HG02623 (cell line): ENCODE measurements around the gene PTK6.
"Not testable (repeated sequence)": the region's sequence is repeated elsewhere in the genome, so short reads cannot be mapped to it uniquely, and the experiment has no call there.

Source experiments
- ATAC-seq: cut with Tn5 transposase; IDR thresholded peaks from one replicate; pipeline ENCODE4 v1.9.1; 2021; ENCODE audit warnings: moderate library complexity; ENCODE audit not compliant: unreplicated experiment

Gene PTK6

GRCh38 chr20:63536997-63537524, at the start of gene PTK6:
Gene PTK6, minus strand, starts transcription at chr20:63537376. Its CDS starts 62 bp downstream, at chr20:63537314.
- no peak for ATAC-seq

- ATAC-seq = no peak
These were observed 49.6 kb upstream of the PTK6 start for GRCh38 chr20:63586797-63587196.

DNA sequence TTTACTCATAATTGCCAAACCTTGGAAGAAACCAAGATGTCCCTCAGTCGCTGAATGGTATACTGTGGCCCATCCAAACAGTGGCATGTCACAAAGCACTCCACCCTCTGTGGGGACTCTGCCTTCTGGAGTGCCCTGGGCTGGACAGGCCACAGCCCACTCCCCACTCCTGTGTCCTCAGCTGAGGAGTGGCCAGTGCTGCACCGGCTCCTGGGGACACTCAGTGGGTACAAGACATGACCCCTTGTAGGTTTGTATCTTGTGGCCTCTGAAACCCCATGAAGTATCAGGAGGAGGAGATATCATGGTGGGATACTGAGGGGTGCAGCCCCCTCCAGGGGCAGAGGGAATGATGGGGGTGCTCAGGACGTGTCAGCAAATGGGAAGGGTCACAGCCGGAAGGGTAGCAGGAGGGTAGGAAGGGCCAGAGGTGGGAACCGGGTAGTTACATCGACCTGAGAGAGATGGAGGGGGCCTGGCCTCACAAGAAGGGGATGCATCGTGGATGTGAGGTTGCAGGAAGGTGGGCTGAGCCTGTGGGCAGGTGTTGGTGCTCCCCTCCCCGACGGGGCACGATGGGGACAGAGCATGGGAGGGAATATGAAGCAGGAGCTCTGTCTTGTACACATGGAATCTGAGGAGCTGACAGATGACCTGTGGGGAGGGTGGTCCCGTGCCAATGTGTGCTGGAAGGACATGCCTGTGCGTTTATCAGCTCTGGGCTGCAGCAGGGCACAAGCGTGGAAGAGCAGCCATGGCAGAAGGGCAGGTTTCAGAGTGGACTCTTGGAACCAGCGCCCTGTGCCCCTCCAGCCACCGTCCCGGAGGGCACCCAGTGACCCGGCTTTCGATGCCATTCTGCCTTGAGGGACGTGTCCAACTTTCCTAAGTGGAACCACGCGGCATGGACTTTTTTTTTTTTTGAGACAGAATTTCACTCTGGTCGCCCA, 48.7 kb upstream of the PTK6 start:
- no peak for ATAC-seq

DNA sequence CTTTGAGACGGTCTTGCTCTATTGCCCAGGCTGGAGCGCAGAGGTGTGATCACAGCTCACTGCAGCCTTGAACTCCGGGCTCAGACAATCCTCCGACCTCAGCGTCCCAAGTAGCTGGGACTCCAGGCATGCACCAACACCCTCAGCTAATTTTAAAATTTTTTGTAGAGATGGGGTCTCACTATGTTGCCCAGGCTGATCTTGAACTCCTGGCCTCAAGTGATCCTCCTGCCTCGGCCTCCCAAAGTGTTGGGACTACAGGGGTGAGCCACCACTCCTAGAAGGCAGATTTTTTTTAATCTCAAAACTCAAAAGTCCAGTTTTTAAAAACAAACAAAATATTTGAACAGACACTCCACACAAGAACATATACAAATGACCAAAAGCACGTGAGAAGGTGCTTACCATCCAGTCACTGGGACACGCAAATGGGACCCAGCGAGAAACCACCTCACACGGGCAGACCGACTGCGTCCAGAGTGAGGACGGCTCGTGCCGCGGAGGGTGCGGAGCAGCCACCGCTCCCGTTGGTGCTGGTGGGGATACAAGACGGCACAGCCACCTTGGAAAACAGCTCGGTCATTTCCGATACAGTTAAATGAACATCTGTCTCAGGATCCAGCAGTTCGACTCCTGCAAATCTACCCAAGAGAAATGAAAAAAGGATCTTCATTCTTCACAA, 45.3 kb upstream of the PTK6 start:
- ATAC-seq = no peak

DNA sequence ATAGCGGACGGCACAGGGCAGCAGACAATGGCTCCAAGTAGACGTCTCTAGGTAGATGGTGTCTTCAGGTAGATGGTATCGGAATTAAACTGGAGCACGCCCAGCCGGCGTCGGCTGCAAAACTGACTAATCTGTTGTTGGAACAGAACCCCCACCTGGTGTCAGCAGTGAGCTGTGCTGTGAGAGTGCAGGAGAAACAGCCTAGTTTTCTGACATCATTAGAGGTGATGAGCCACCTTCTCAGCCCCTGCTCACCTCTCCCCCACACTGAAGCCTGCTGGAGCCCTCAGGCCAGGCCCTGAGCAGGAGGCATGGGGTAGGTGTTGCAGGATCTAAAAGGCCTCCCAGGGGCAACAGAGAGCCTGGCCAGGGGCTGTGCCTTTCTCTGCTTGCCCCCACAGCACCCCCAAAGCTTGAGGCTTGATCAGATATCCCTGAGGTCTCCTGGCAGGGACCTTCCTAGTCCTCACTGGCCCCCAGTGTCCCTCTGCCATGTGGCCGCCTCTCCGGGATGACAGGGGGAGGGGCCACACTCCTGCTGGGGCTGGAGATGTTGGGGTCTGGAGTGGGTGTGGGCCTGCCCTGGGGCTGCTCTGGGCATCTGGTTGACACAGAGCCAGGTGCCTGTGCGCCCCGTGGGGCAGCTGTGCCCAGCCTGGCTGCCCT, 43.8 kb upstream of the PTK6 start:
- ATAC-seq = no peak

DNA sequence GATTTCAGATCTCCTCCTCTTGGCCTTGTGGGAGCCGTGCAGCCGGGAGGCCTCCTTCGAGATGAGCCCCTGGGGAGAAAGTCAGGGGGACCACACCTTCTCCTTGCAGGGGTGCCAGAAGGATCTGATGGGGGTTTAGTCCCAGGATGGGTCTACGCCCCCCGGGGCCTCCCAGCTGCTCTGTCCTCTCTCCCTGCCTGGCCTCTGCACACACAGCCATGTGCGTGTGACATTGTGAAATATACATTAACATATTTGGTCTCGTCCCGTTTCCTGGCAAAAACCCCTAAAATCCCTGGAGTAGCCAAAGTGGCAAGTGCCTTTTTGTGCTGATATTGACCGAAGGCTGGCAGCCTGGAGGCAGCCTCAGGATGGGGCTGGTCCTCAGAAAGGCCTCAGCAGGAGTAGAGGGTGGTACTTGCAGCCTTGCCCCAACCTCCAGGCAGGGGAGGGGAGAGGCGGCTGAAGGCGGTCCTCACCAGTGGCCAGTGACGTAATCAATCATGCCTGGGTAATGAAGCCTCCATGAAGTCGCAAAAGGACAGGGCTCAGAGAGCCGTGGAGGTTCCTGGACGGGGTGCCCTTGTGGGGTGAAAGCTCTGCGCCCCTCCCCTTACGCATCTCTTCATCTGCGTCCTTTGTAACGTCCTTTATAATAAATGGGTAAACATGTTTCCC, 42.0 kb upstream of the PTK6 start:
- no peak for ATAC-seq

- ATAC-seq = no peak
These were observed 41.2 kb upstream of the PTK6 start for GRCh38 chr20:63578224-63579016.

DNA sequence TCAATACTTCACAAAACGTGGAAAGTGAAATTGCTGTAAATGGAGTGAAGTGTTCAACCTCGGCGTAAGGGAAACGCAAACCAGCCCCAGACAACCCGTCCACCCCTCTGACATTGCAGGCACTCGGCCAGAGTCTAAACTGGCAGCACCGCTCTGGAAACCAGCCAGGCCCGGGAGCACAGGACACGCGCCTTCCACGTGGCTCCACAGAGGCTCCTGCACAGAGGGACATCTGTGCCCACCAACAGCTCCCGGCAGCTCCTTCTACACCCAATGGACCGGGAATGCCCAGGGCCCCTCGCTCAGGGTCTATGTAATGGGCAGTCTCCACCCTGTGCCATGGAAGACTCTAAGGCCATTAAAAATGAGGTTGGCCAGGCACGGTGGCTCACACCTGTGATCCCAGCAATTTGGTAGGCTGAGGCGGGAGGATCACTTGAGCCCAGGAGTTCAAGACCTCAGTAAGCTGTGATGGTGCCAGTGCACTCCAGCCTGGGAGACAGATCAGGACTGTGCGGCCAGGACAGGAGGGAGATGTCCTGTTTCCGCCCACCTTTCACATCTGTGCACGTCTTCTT, 40.2 kb upstream of the PTK6 start:
- no peak for ATAC-seq

GRCh38 chr20:63576311-63576710, 39.1 kb upstream of the PTK6 start:
- ATAC-seq = no peak

GRCh38 chr20:63574829-63575743, 37.9 kb upstream of the PTK6 start:
- ATAC-seq = no peak

GRCh38 chr20:63574156-63574828, 37.1 kb upstream of the PTK6 start, which contains the start of gene HELZ2:
Gene HELZ2, minus strand, starts transcription at chr20:63574239. Its CDS starts 1,854 bp downstream, at chr20:63572385.
- no peak for ATAC-seq

DNA sequence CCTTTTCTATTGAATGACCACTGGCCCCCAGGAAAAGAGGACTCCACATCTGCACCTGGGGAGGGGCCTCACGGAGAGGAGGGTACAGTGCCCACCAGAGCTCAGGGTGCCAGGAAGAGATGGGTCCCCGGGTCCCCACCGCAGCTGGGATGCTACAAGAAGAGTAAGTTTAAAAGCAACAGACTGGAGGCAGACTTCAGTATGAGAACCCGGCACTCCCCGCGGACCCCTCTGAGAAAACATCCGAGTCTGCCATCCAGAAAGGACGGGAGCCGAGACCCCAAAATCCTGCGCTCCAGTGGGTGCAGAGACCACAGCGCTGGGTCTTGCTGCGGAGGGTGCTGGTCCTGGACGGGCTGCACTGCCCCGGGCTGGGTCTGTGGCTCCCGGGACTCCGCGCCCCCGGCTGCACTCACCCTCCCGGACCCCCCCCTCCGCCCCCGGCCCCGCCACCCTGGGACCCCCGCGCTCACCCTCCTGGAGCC, 36.5 kb upstream of the PTK6 start:
- ATAC-seq = no peak

DNA sequence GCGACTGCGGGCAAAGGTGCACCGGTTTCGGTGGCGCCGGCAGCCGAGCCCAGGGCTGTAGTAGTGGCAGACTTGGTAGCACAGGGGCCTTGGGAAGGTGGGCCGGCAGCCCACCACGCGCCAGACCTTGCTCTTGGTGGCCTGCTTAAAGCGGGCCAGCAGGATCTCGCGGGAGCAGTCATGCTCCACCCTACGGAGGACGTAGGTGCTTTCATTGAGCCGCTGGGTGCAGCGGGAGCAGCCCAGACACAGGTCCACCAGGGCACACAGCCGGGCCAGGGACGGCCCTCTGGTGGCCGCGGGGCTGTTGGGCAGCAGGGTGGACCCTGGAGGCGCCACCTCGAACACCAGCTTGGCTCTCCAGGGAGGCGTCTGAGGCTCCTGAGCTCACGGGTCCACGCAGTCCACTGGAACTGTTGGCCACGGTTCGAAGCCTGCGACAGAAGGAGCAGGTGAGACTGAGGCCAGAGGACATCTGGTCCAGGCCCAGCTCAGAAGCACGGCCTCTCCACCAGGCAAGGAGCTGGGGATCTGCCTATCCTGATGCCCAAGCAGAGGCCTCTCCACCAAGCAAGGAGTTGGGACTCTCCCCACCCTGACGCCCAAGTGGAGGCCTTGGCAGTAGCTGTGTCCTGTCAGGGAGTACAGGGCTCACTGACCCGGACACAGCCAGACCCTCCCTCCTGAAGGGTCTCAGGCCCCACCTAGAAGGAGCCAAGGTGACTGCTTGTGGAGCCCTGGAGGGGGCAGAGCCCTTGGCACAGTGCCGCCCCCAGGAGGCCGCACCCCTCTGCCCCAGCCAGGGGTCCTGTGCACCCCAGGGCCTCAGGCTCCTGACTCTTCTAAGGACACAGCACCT, 35.8 kb upstream of the PTK6 start:
- ATAC-seq = no peak

- ATAC-seq = no peak
These were observed 35.1 kb upstream of the PTK6 start for GRCh38 chr20:63572071-63572787.

DNA sequence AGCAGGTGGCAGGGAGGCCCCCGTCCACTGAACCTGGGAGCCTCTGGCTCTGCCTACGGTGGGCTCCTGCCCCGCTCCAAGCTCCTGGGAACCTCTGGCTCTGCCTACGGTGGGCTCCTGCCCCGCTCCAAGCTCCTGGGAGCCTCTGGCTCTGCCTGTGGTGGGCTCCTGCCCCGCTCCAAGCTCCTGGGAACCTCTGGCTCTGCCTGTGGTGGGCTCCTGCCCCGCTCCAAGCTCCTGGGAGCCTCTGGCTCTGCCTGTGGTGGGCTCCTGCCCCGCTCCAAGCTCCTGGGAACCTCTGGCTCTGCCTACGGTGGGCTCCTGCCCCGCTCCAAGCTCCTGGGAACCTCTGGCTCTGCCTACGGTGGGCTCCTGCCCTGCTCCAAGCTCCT, 33.9 kb upstream of the PTK6 start:
- ATAC-seq = not testable (repeated sequence)
